Measurements from ENCODE around the gene SNW1.

GRCh38 chr14:77682158-77682553 lies 78.8 kb downstream of the SNW1 start:
- TF ChIP-seq PKNOX1 (IDR thresholded peaks at IDR 0.05): no peak
- TF ChIP-seq ELF4 (IDR thresholded peaks at IDR 0.05): no peak
- no peak for TF ChIP-seq NFRKB (IDR thresholded peaks at IDR 0.05)
- TF ChIP-seq FOXK2 (IDR thresholded peaks at IDR 0.05): no peak
- TF ChIP-seq FOXA1 (IDR thresholded peaks at IDR 0.05): no peak
- TF ChIP-seq SP1 (IDR thresholded peaks at IDR 0.05): no peak
- no peak for TF ChIP-seq SUZ12 (IDR thresholded peaks at IDR 0.05)
- no peak for TF ChIP-seq BHLHE40 (IDR thresholded peaks at IDR 0.05; ENCODE audit: borderline replicate concordance)
- no peak for TF ChIP-seq ARNT (IDR thresholded peaks at IDR 0.05)
- no peak for TF ChIP-seq LEF1 (IDR thresholded peaks at IDR 0.05; ENCODE audit: borderline replicate concordance)
- no peak for TF ChIP-seq TARDBP (IDR thresholded peaks at IDR 0.05)
- no peak for TF ChIP-seq ZNF384 (IDR thresholded peaks at IDR 0.05)
- TF ChIP-seq FOXM1 (IDR thresholded peaks at IDR 0.05; ENCODE audit: borderline replicate concordance): no peak
